Measurements from ENCODE around the gene EPHA8.
A peak's percentile ranks its signal among the peaks of the same experiment; 100 is the strongest.

Gene EPHA8

DNA sequence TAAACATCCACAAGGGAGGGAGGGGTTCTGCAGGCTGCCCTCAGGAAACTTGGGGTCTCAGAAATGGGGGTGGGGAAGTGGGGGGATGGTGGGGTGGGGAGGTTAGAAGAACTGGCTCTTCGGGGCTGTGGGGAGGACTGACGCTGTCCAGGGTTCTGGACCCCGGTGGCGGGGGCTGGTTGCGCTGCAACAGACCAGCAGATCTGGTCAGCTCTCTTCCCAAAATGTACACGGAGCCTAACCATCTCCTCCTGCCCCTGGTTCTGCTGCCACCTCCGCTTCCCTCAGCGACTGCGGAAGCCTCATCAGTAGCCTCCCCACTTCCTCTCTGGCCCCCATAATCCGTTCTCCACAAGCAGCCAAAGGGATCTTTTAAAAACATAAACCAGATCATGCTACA, 43.9 kb downstream of the EPHA8 start:
- Histone ChIP-seq H3K4me1 (ENCODE audit: control insufficient read depth, insufficient read depth, low read depth, low read length) (no peaks in the 10 kb centered on the region), H3K23ac (ENCODE audit: low read length in 2 of 2) (no peak overlapping the region), H4K91ac (ENCODE audit: low read length) (no peak overlapping the region), H3K14ac (ENCODE audit: low read length in 2 of 2) (no peak overlapping the region), H2AFZ (ENCODE audit: low read depth, low read length) (no peak overlapping the region), H2BK120ac (ENCODE audit: low read depth, low read length) (no peak overlapping the region), H3K4me3 (ENCODE audit: insufficient read depth in 1 of 2, low read depth in 1 of 2, low read length in 2 of 2) (no peak overlapping the region), H3K27me3 (ENCODE audit: control insufficient read depth in 1 of 2, insufficient read depth in 1 of 2, low read length in 2 of 2) (peaks cover 57 to 89% of the 10 kb centered on the region in 2 experiments), H3K18ac (ENCODE audit: low read depth in 1 of 2, low read length in 2 of 2) (no peak overlapping the region), H4K8ac (ENCODE audit: low read length) (no peak overlapping the region), H2BK15ac (ENCODE audit: low read depth, poor library complexity, severe bottlenecking) (no peak overlapping the region), H3K36me3 (ENCODE audit: control insufficient read depth in 1 of 2, insufficient read depth in 2 of 2, low read depth in 1 of 2, low read length in 2 of 2) (no peaks in the 10 kb centered on the region), H3K9me3 (ENCODE audit: control insufficient read depth, low read length) (no peaks in the 10 kb centered on the region), H2BK5ac (ENCODE audit: low read depth, low read length, poor library complexity, severe bottlenecking) (no peak overlapping the region), H2BK12ac (ENCODE audit: low read length in 2 of 2) (no peak overlapping the region), H3K27ac (ENCODE audit: low read length, poor library complexity, severe bottlenecking) (no peak overlapping the region), H3K4me2 (ENCODE audit: low read length, poor library complexity, severe bottlenecking) (no peak overlapping the region), H3K79me1 (replicated peaks; ENCODE audit: low read length, poor library complexity, severe bottlenecking) (no peaks in the 10 kb centered on the region), H2AK5ac (ENCODE audit: low read length, severe bottlenecking) (no peak overlapping the region), H3K9ac (ENCODE audit: low read length) (no peak overlapping the region), H3K4ac (ENCODE audit: low read depth in 1 of 2, low read length in 2 of 2) (no peak overlapping the region)
- no peak for DNase-seq
- 9% methylated on average over 10 of the region's 10 CpGs for WGBS

GRCh38 chr1:22608361-22608760, 45.1 kb downstream of the EPHA8 start:
- H3K23ac ChIP-seq (ENCODE audit: low read length in 2 of 2), result no peak overlapping the region
- H3K4me3 ChIP-seq (ENCODE audit: insufficient read depth in 1 of 2, low read depth in 1 of 2, low read length in 2 of 2), result no peak overlapping the region
- H3K4me2 ChIP-seq (ENCODE audit: low read length, poor library complexity, severe bottlenecking), result no peak overlapping the region
- H2AK5ac ChIP-seq (ENCODE audit: low read length, severe bottlenecking), result no peak overlapping the region
- H3K79me1 ChIP-seq (replicated peaks; ENCODE audit: low read length, poor library complexity, severe bottlenecking), result no peaks in the 10 kb centered on the region
- no peak overlapping the region for H3K27ac ChIP-seq (ENCODE audit: low read length, poor library complexity, severe bottlenecking)
- H2BK5ac ChIP-seq (ENCODE audit: low read depth, low read length, poor library complexity, severe bottlenecking), result no peak overlapping the region
- H3K4ac ChIP-seq (ENCODE audit: low read depth in 1 of 2, low read length in 2 of 2), result no peak overlapping the region
- H2BK120ac ChIP-seq (ENCODE audit: low read depth, low read length), result no peak overlapping the region
- no peak overlapping the region for H3K14ac ChIP-seq (ENCODE audit: low read length in 2 of 2)
- no peak overlapping the region for H2AFZ ChIP-seq (ENCODE audit: low read depth, low read length)
- no peak overlapping the region for H4K91ac ChIP-seq (ENCODE audit: low read length)
- no peaks in the 10 kb centered on the region for H3K4me1 ChIP-seq (ENCODE audit: control insufficient read depth, insufficient read depth, low read depth, low read length)
- H4K8ac ChIP-seq (ENCODE audit: low read length), result no peak overlapping the region
- 69% methylated on average over 3 of the region's 3 CpGs for WGBS
- no peaks in the 10 kb centered on the region for H3K36me3 ChIP-seq (ENCODE audit: control insufficient read depth in 1 of 2, insufficient read depth in 2 of 2, low read depth in 1 of 2, low read length in 2 of 2)
- H2BK12ac ChIP-seq (ENCODE audit: low read length in 2 of 2), result no peak overlapping the region
- DNase-seq, result no peak
- peaks cover 57 to 89% of the 10 kb centered on the region in 2 experiments for H3K27me3 ChIP-seq (ENCODE audit: control insufficient read depth in 1 of 2, insufficient read depth in 1 of 2, low read length in 2 of 2)
- no peak overlapping the region for H3K9ac ChIP-seq (ENCODE audit: low read length)
- no peak overlapping the region for H3K18ac ChIP-seq (ENCODE audit: low read depth in 1 of 2, low read length in 2 of 2)
- H2BK15ac ChIP-seq (ENCODE audit: low read depth, poor library complexity, severe bottlenecking), result no peak overlapping the region
- H3K9me3 ChIP-seq (ENCODE audit: control insufficient read depth, low read length), result no peaks in the 10 kb centered on the region

- Histone ChIP-seq H3K4me3 (ENCODE audit: insufficient read depth in 1 of 2, low read depth in 1 of 2, low read length in 2 of 2) (no peak overlapping the region), H3K23ac (ENCODE audit: low read length in 2 of 2) (no peak overlapping the region), H3K27me3 (ENCODE audit: control insufficient read depth in 1 of 2, insufficient read depth in 1 of 2, low read length in 2 of 2) (peaks cover 57 to 89% of the 10 kb centered on the region in 2 experiments), H2AFZ (ENCODE audit: low read depth, low read length) (no peak overlapping the region), H3K4me1 (ENCODE audit: control insufficient read depth, insufficient read depth, low read depth, low read length) (no peaks in the 10 kb centered on the region), H2AK5ac (ENCODE audit: low read length, severe bottlenecking) (no peak overlapping the region), H3K4ac (ENCODE audit: low read depth in 1 of 2, low read length in 2 of 2) (no peak overlapping the region), H2BK120ac (ENCODE audit: low read depth, low read length) (no peak overlapping the region), H3K18ac (ENCODE audit: low read depth in 1 of 2, low read length in 2 of 2) (no peak overlapping the region), H3K27ac (ENCODE audit: low read length, poor library complexity, severe bottlenecking) (no peak overlapping the region), H2BK5ac (ENCODE audit: low read depth, low read length, poor library complexity, severe bottlenecking) (no peak overlapping the region), H3K14ac (ENCODE audit: low read length in 2 of 2) (no peak overlapping the region), H4K8ac (ENCODE audit: low read length) (no peak overlapping the region), H3K79me1 (replicated peaks; ENCODE audit: low read length, poor library complexity, severe bottlenecking) (no peaks in the 10 kb centered on the region), H2BK15ac (ENCODE audit: low read depth, poor library complexity, severe bottlenecking) (no peak overlapping the region), H2BK12ac (ENCODE audit: low read length in 2 of 2) (no peak overlapping the region), H3K9me3 (ENCODE audit: control insufficient read depth, low read length) (no peaks in the 10 kb centered on the region), H3K36me3 (ENCODE audit: control insufficient read depth in 1 of 2, insufficient read depth in 2 of 2, low read depth in 1 of 2, low read length in 2 of 2) (no peaks in the 10 kb centered on the region), H4K91ac (ENCODE audit: low read length) (no peak overlapping the region), H3K4me2 (ENCODE audit: low read length, poor library complexity, severe bottlenecking) (no peak overlapping the region), H3K9ac (ENCODE audit: low read length) (no peak overlapping the region)
- 46% methylated on average over 4 of the region's 6 CpGs for WGBS
- no peak for DNase-seq
Observed at GRCh38 chr1:22609291-22609690, 46.0 kb downstream of the EPHA8 start.

- no peaks in the 10 kb centered on the region for H3K79me1 ChIP-seq (replicated peaks; ENCODE audit: low read length, poor library complexity, severe bottlenecking)
- no peak overlapping the region for H2BK120ac ChIP-seq (ENCODE audit: low read depth, low read length)
- no peak overlapping the region for H3K9ac ChIP-seq (ENCODE audit: low read length)
- H2AFZ ChIP-seq (ENCODE audit: low read depth, low read length), result no peak overlapping the region
- peak; percentile 66 for DNase-seq
- H3K4me2 ChIP-seq (ENCODE audit: low read length, poor library complexity, severe bottlenecking), result no peak overlapping the region
- H3K27ac ChIP-seq (ENCODE audit: low read length, poor library complexity, severe bottlenecking), result no peak overlapping the region
- no peak overlapping the region for H3K4ac ChIP-seq (ENCODE audit: low read depth in 1 of 2, low read length in 2 of 2)
- peaks cover 60 to 88% of the 10 kb centered on the region in 2 experiments for H3K27me3 ChIP-seq (ENCODE audit: control insufficient read depth in 1 of 2, insufficient read depth in 1 of 2, low read length in 2 of 2)
- H2BK15ac ChIP-seq (ENCODE audit: low read depth, poor library complexity, severe bottlenecking), result no peak overlapping the region
- no peak overlapping the region for H4K91ac ChIP-seq (ENCODE audit: low read length)
- no peak overlapping the region for H2BK5ac ChIP-seq (ENCODE audit: low read depth, low read length, poor library complexity, severe bottlenecking)
- 28% methylated on average over 7 of the region's 7 CpGs for WGBS
- no peak overlapping the region for H2BK12ac ChIP-seq (ENCODE audit: low read length in 2 of 2)
- H3K14ac ChIP-seq (ENCODE audit: low read length in 2 of 2), result no peak overlapping the region
- no peaks in the 10 kb centered on the region for H3K36me3 ChIP-seq (ENCODE audit: control insufficient read depth in 1 of 2, insufficient read depth in 2 of 2, low read depth in 1 of 2, low read length in 2 of 2)
- H3K18ac ChIP-seq (ENCODE audit: low read depth in 1 of 2, low read length in 2 of 2), result no peak overlapping the region
- no peak overlapping the region for H2AK5ac ChIP-seq (ENCODE audit: low read length, severe bottlenecking)
- no peaks in the 10 kb centered on the region for H3K4me1 ChIP-seq (ENCODE audit: control insufficient read depth, insufficient read depth, low read depth, low read length)
- no peak overlapping the region for H3K23ac ChIP-seq (ENCODE audit: low read length in 2 of 2)
- no peak overlapping the region for H4K8ac ChIP-seq (ENCODE audit: low read length)
- H3K9me3 ChIP-seq (ENCODE audit: control insufficient read depth, low read length), result no peaks in the 10 kb centered on the region
- H3K4me3 ChIP-seq (ENCODE audit: insufficient read depth in 1 of 2, low read depth in 1 of 2, low read length in 2 of 2), result no peak overlapping the region
Observed at GRCh38 chr1:22611530-22611947, 48.2 kb downstream of the EPHA8 start.
